ENCODE data around the gene TMCC1.

Gene TMCC1

DNA sequence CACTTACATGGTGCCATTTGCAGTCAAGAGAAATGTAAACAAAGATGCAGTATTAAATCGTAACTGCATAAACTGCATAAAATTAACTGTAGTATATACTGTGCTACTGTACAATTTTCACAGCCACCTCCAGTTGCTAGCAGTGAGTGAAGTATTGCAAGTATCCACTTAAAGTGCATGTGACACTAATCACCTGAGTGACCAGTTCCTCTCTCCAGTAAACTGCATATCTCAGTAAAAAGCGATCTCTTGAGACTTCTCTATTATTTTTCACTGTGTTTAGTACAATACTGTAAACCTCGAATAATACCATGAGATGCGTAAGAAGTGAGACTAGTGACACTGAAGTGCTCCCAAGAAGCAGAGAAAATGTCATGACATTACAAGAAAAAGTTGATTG is 175.3 kb downstream of the TMCC1 start:
- in situ Hi-C loops (cut with MboI; ENCODE audit: low sequenced_read_pairs, unreplicated experiment): no loop called here
- DNase-seq (ENCODE audit: low spot score): no peak
- TF ChIP-seq, protein P1, sequence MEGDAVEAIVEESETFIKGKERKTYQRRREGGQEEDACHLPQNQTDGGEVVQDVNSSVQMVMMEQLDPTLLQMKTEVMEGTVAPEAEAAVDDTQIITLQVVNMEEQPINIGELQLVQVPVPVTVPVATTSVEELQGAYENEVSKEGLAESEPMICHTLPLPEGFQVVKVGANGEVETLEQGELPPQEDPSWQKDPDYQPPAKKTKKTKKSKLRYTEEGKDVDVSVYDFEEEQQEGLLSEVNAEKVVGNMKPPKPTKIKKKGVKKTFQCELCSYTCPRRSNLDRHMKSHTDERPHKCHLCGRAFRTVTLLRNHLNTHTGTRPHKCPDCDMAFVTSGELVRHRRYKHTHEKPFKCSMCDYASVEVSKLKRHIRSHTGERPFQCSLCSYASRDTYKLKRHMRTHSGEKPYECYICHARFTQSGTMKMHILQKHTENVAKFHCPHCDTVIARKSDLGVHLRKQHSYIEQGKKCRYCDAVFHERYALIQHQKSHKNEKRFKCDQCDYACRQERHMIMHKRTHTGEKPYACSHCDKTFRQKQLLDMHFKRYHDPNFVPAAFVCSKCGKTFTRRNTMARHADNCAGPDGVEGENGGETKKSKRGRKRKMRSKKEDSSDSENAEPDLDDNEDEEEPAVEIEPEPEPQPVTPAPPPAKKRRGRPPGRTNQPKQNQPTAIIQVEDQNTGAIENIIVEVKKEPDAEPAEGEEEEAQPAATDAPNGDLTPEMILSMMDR (IDR thresholded peaks at IDR 0.05; ENCODE audit: borderline replicate concordance, control extremely low read depth, extremely low read depth, insufficient read depth, missing control alignments): no peak

DNA sequence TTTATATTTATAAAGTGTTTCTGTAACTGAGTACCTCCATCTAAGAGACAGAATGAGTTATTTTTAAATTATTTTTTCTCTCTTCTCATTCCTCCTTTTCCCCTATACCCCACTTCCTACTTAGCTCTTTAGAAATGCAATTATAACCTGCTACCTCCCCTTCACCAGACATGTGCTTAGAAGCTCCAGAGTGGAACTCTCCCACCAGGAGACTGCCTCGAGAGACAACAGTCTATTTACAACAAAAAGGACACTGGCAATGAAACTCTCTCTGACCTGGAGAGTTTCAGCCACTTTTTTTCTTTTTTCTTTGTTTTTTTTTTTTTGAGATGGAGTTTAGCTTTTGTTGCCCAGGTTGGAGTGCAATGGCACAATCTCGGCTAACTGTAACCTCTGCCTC is 177.7 kb downstream of the TMCC1 start:
- in situ Hi-C loops (cut with MboI; ENCODE audit: low sequenced_read_pairs, unreplicated experiment): no loop called here
- TF ChIP-seq, protein P1 (IDR thresholded peaks at IDR 0.05; ENCODE audit: borderline replicate concordance, control extremely low read depth, extremely low read depth, insufficient read depth, missing control alignments): no peak
- DNase-seq (ENCODE audit: low spot score): no peak

DNA sequence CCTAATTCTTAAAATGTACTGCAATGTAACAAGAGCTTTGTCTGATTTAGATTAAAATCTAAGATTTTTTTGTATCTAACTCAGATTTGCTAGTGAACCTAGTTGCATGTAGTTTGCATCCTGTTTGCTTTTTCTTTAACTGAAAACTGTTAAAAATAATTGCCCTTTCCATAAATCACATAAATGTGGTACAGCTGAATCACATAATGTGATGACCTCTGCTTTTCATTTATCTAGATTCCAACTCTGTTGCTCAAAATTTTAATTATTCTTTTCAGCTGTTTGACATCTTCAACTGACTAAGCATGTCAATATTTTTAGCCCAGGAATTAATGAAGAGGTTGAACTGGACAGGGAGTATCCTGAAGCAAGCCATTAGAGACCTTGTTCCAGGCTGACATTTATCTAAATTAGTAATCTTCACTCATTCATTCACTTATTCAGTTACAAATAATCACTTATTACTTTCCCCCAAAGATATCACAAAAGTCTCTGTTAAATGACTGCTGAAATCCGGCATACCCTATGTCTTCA is 185.1 kb downstream of the TMCC1 start:
- no peak for DNase-seq (ENCODE audit: low spot score)
- in situ Hi-C loops (cut with MboI; ENCODE audit: low sequenced_read_pairs, unreplicated experiment): no loop called here
- TF ChIP-seq, protein P1 (IDR thresholded peaks at IDR 0.05; ENCODE audit: borderline replicate concordance, control extremely low read depth, extremely low read depth, insufficient read depth, missing control alignments): no peak

DNA sequence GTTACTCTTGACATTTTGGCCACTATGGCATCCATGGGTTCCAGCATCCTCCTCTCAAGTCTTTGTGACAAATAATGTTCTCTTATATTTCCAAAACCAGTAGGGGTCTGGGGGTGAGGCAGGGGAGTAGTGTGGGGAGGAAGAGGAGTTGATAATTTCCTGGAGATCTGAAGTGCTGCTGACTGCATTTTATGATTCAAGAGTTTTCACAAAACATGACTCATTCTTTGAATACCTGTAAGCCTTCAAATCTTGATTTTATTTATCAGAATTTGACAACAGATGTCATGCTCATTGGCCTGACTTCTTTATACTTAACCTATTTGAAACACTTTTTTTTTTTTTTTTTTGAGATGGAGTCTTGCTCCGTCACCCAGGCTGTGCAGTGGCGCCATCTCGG is 188.2 kb downstream of the TMCC1 start:
- in situ Hi-C loops (cut with MboI; ENCODE audit: low sequenced_read_pairs, unreplicated experiment): no loop called here
- TF ChIP-seq, protein P1 (IDR thresholded peaks at IDR 0.05; ENCODE audit: borderline replicate concordance, control extremely low read depth, extremely low read depth, insufficient read depth, missing control alignments): no peak
- DNase-seq (ENCODE audit: low spot score): no peak

DNA sequence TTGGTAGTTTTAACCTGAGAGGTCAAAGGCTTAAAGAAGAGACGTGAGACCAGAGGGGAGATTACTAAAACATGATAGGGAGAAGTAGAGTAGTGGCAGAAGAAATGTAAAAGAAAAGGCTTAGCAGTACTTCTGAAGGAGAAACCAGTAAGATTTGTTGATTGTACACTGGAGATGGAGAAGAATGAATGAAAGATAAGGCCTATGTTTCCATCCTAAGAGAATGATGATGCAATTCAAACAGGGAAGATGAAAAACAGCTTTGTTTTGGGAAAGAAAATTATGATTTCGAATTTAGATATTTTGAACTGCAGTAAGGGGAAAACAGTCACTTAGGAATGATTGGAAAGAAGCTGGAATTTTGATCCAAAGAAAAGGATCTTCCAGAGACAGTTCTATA is 189.6 kb downstream of the TMCC1 start:
- in situ Hi-C loops (cut with MboI; ENCODE audit: low sequenced_read_pairs, unreplicated experiment): no loop called here
- TF ChIP-seq, protein P1 (IDR thresholded peaks at IDR 0.05; ENCODE audit: borderline replicate concordance, control extremely low read depth, extremely low read depth, insufficient read depth, missing control alignments): no peak
- DNase-seq (ENCODE audit: low spot score): no peak

DNA sequence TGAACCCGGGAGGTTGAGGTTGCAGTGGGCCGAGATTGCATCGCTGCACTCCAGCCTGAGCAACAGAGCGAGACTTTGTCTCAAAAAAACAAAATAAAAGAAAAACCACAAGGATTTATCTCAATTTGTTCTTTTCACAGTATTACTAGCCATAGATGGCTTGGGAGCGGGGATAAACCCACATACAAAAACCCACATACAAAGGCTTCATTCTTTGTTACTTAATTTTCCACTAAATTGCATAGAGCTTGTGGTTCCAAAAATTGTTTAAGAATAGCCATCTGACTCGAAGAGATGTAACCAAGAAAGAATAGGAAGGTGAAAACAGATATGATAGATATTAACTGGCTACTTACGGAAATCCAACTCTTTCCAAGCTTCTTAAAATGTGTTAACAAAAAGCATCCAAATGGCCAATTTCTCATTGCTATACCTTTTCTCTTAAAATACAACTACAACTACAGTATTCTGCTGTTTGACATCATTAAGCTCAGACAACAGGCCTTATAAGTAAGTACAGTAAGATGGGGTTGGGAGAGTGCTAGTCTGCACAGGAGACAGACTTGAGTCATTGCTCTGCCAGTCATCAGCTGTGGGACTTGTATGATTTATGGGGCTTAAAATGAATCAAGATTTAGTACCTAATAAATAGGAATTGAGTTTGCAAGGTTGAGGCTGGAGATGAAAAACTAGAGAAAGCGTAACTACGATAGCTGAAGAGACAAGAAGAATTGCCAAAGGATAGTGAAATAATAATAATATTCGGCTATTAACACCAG is 190.4 kb downstream of the TMCC1 start:
- in situ Hi-C loops (cut with MboI; ENCODE audit: low sequenced_read_pairs, unreplicated experiment): no loop called here
- DNase-seq (ENCODE audit: low spot score): no peak
- TF ChIP-seq, protein P1 (IDR thresholded peaks at IDR 0.05; ENCODE audit: borderline replicate concordance, control extremely low read depth, extremely low read depth, insufficient read depth, missing control alignments): no peak

Measured in GM13976 (cell line).